NAMALWA (cell line): Measurements from ENCODE around the gene TRHDE.

Experiments used
- DNase-seq: peaks from one replicate; pipeline ENCODE4 v3.0.0-alpha.2; 2015; ENCODE audit warnings: low spot score

TRHDE gene

GRCh38 chr12:72273499-72273837 is 1.3 kb downstream of the TRHDE start:
- DNase-seq: no peak

GRCh38 chr12:72273851-72274351 is 1.7 kb downstream of the TRHDE start:
- no peak for DNase-seq

- DNase-seq: no peak
Measured at GRCh38 chr12:72274931-72275330, 2.8 kb downstream of the TRHDE start.

GRCh38 chr12:72275526-72275925 is 3.4 kb downstream of the TRHDE start:
- DNase-seq: no peak

GRCh38 chr12:72276181-72276805 is 4.1 kb downstream of the TRHDE start:
- DNase-seq: no peak

- no peak for DNase-seq
Measured at GRCh38 chr12:72277415-72277814, 5.2 kb downstream of the TRHDE start.

GRCh38 chr12:72278894-72279293 is 6.7 kb downstream of the TRHDE start:
- DNase-seq: no peak

GRCh38 chr12:72281126-72281525 is 9.0 kb downstream of the TRHDE start:
- DNase-seq: no peak

GRCh38 chr12:72282721-72283120 is 10.6 kb downstream of the TRHDE start:
- DNase-seq: no peak

- no peak for DNase-seq
Measured at GRCh38 chr12:72285861-72286260, 13.7 kb downstream of the TRHDE start.

GRCh38 chr12:72286526-72286925 is 14.4 kb downstream of the TRHDE start:
- no peak for DNase-seq

GRCh38 chr12:72288436-72288835 is 16.3 kb downstream of the TRHDE start:
- DNase-seq: no peak

GRCh38 chr12:72288911-72289310 is 16.7 kb downstream of the TRHDE start:
- no peak for DNase-seq

- DNase-seq: no peak
Measured at GRCh38 chr12:72289633-72290032, 17.5 kb downstream of the TRHDE start.

GRCh38 chr12:72291175-72291574 is 19.0 kb downstream of the TRHDE start:
- no peak for DNase-seq

GRCh38 chr12:72293701-72294100 is 21.5 kb downstream of the TRHDE start:
- DNase-seq: no peak

GRCh38 chr12:72295101-72295500 is 22.9 kb downstream of the TRHDE start:
- DNase-seq: no peak

- DNase-seq: no peak
Measured at GRCh38 chr12:72295744-72296143, 23.6 kb downstream of the TRHDE start.

GRCh38 chr12:72296389-72296788 is 24.2 kb downstream of the TRHDE start:
- DNase-seq: no peak

GRCh38 chr12:72297666-72298065 is 25.5 kb downstream of the TRHDE start:
- DNase-seq: no peak

GRCh38 chr12:72300728-72301127 is 28.6 kb downstream of the TRHDE start:
- DNase-seq: no peak

GRCh38 chr12:72304751-72305150 is 32.6 kb downstream of the TRHDE start:
- no peak for DNase-seq

GRCh38 chr12:72307229-72307628 is 35.1 kb downstream of the TRHDE start:
- no peak for DNase-seq

GRCh38 chr12:72311946-72312345 is 39.8 kb downstream of the TRHDE start:
- DNase-seq: no peak

GRCh38 chr12:72313806-72314205 is 41.6 kb downstream of the TRHDE start:
- DNase-seq: no peak
